Measurements from ENCODE around the gene REEP6. TPM values are rescaled to one million over a fixed set of nuclear protein-coding genes. Genes with fewer than 3 reads are reported as not detected.

The REEP6 gene
- total and polyA plus RNA-seq, 10 donors: 0.65 to 2.6 (median 1.6) TPM; not detected in 1

- Histone ChIP-seq H3K4me1 (peaks cover 4 to 56% (median 34%) of the 10 kb centered on the region in 6 donors), H3K27ac (no peak overlapping the region), H3K9me3 (no peaks in the 10 kb centered on the region), H3K4me3 (peak overlapping the region in 1 of 8 donors; percentile 48), H3K27me3 (replicated peaks in 1 of 7) (peaks cover 7 to 96% (median 81%) of the 10 kb centered on the region in 7 donors), H3K36me3 (peaks cover 0 to 4% (median 0%) of the 10 kb centered on the region in 6 donors)
- no peak for DNase-seq
- TF ChIP-seq POLR2AphosphoS5 (IDR thresholded peaks at IDR 0.05): no peak
- TF ChIP-seq, protein P1, sequence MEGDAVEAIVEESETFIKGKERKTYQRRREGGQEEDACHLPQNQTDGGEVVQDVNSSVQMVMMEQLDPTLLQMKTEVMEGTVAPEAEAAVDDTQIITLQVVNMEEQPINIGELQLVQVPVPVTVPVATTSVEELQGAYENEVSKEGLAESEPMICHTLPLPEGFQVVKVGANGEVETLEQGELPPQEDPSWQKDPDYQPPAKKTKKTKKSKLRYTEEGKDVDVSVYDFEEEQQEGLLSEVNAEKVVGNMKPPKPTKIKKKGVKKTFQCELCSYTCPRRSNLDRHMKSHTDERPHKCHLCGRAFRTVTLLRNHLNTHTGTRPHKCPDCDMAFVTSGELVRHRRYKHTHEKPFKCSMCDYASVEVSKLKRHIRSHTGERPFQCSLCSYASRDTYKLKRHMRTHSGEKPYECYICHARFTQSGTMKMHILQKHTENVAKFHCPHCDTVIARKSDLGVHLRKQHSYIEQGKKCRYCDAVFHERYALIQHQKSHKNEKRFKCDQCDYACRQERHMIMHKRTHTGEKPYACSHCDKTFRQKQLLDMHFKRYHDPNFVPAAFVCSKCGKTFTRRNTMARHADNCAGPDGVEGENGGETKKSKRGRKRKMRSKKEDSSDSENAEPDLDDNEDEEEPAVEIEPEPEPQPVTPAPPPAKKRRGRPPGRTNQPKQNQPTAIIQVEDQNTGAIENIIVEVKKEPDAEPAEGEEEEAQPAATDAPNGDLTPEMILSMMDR (IDR thresholded peaks at IDR 0.05 in 8 of 11, conservative IDR thresholded peaks at IDR 0.05 in 3 of 11): no peak
- TF ChIP-seq POLR2A (IDR thresholded peaks at IDR 0.05): no peak
- intact Hi-C loops (cut with DNase I; ENCODE audit: low total_unique reads): no loop called here
- 1 to 3% (median 2%) methylated on average over 14 to 22 of the region's 22 CpGs for WGBS, 5 donors
Observed at GRCh38 chr19:1455002-1455335, 36.0 kb upstream of the REEP6 start.

DNA sequence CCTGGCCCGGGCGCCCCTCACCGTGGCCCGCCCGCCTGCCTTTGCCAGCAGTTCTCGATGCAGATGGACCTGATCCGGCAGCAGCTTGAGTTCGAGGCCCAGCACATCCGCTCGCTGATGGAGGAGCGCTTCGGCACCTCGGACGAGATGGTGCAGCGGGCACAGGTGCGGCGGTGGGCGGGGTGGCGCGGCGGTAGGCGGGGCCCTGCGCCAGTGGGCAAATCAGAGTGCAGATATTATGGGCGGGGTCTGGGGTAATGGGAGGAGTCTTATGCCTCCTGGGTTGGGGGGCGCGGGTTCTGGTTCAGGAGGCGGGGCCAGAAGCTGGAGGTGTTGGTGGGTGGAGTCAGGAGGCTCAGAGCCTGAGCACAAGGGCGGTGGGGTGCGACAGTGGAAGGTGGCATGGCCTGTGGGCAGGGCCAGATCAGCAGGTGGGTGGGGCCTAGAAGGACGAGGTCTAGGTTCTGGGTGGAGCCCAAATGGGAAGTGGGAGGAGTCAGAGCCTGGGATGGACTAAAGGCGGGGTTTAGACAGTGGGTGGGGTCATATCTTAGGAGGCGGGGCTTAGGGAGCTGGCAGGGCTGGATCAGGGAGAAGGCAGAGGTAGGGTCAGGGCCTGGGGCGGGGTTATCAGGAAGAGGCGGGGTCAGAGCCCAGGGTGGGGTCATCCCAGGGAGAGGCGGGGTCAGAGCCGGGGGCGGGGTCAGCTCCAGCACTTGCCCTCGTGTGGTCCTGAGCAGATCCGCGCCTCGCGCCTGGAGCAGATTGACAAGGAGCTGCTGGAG lies 35.5 kb upstream of the REEP6 start:
- no peak for DNase-seq
- TF ChIP-seq, protein P1 (IDR thresholded peaks at IDR 0.05 in 8 of 11, conservative IDR thresholded peaks at IDR 0.05 in 3 of 11): no peak
- TF ChIP-seq POLR2AphosphoS5 (IDR thresholded peaks at IDR 0.05): peak in 2 of 3 donors; percentile 16 to 57
- peaks cover 7 to 93% (median 75%) of the 10 kb centered on the region in 7 donors for H3K27me3 ChIP-seq (replicated peaks in 1 of 7)
- intact Hi-C loops (cut with DNase I; ENCODE audit: low total_unique reads): no loop called here
- H3K4me1 ChIP-seq: peaks cover 4 to 51% (median 30%) of the 10 kb centered on the region in 6 donors
- 2 to 9% (median 3%) methylated on average over 18 to 42 of the region's 42 CpGs for WGBS, 5 donors
- H3K4me3 ChIP-seq: peak overlapping the region in 1 of 8 donors; percentile 48
- H3K9me3 ChIP-seq: no peaks in the 10 kb centered on the region
- H3K27ac ChIP-seq: no peak overlapping the region
- H3K36me3 ChIP-seq: peaks cover 0 to 9% (median 0%) of the 10 kb centered on the region in 6 donors

- TF ChIP-seq, protein P1 (IDR thresholded peaks at IDR 0.05 in 8 of 11, conservative IDR thresholded peaks at IDR 0.05 in 3 of 11): no peak
- TF ChIP-seq POLR2AphosphoS5 (IDR thresholded peaks at IDR 0.05): peak in 2 of 3 donors; percentile 3 to 47
- 23 to 45% (median 36%) methylated on average over 10 to 43 of the region's 43 CpGs for WGBS, 5 donors
- intact Hi-C loops (cut with DNase I; ENCODE audit: low total_unique reads): no loop called here
- peaks cover 0 to 17% (median 4%) of the 10 kb centered on the region in 6 donors for H3K36me3 ChIP-seq
- H3K27me3 ChIP-seq (replicated peaks in 1 of 7): peaks cover 7 to 85% (median 68%) of the 10 kb centered on the region in 7 donors
- peaks cover 4 to 51% (median 30%) of the 10 kb centered on the region in 6 donors for H3K4me1 ChIP-seq
- DNase-seq: no peak
- H3K4me3 ChIP-seq: no peak overlapping the region
- no peak overlapping the region for H3K27ac ChIP-seq
- H3K9me3 ChIP-seq: no peaks in the 10 kb centered on the region
Observed at GRCh38 chr19:1456121-1456900, 34.7 kb upstream of the REEP6 start.
